ENCODE data around the gene IQCN. TPM values are rescaled to one million over a fixed set of nuclear protein-coding genes. Genes with fewer than 3 reads are reported as not detected.

Gene IQCN
- total and polyA plus RNA-seq, 12 donors = 0.17 to 7.8 (median 0.96) TPM

DNA sequence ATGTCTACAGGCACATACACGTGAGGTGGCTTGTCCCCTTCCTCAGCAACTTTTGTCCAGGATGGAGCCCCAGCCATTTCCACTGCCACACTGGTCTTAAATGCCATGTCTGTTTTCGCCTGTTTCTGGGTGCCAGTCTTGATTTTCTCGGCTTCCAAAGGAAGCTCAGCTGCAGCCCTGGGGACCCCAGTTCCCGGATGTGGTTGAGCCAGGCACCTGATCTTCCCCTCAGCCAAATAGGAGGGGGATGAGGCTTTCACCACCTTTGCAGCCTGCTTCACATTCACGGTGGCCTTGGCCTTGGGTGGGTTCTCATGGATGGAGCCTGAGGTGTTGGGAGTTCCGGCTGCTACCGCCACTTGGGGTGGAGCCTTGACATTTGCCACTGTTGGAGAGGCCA, 8.7 kb downstream of the IQCN start:
- no peak for ATAC-seq

DNA sequence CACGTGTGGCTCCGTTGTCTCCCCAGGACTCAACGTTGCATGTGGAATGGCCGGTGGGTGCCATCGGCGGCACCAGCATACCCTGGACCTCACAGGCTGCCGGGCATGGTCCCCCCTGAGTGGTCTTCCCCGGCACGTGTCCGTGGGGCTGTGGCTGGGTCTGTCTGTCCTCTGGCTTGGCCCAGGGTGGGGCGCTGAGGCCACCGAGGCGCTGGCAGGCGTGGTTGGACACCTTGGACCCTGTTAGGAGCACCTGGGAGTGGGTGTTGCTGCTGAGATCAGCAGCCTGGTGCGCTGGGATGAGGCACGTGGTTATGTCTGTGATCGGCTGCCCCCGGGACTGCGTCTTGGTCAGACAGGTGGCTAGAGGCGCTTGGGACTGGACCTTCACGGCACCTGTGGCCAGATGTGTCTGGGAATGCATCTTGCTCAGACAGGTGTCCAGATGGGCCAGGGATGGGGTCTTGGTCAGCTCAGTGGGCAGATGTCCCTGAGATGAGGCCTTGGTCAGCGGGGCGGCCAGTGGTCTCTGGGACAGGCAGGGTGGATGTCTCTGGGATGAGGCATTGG, 9.2 kb downstream of the IQCN start:
- TF ChIP-seq, protein P1, sequence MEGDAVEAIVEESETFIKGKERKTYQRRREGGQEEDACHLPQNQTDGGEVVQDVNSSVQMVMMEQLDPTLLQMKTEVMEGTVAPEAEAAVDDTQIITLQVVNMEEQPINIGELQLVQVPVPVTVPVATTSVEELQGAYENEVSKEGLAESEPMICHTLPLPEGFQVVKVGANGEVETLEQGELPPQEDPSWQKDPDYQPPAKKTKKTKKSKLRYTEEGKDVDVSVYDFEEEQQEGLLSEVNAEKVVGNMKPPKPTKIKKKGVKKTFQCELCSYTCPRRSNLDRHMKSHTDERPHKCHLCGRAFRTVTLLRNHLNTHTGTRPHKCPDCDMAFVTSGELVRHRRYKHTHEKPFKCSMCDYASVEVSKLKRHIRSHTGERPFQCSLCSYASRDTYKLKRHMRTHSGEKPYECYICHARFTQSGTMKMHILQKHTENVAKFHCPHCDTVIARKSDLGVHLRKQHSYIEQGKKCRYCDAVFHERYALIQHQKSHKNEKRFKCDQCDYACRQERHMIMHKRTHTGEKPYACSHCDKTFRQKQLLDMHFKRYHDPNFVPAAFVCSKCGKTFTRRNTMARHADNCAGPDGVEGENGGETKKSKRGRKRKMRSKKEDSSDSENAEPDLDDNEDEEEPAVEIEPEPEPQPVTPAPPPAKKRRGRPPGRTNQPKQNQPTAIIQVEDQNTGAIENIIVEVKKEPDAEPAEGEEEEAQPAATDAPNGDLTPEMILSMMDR (IDR thresholded peaks at IDR 0.05) = no peak
- ATAC-seq (peak in 1 of 8 donors; percentile 14), DNase-seq (no peak)
- Histone ChIP-seq H3K4me3 (no peak overlapping the region), H3K36me3 (peaks cover 0 to 66% (median 15%) of the 10 kb centered on the region in 9 donors), H3K27ac (no peak overlapping the region), H3K9me3 (no peaks in the 10 kb centered on the region), H3K4me1 (no peaks in the 10 kb centered on the region), H3K27me3 (no peaks in the 10 kb centered on the region)
- intact Hi-C loops (cut with DNase I) = loop anchor here in 1 of 10 donors (10.0 kb wide), 1 partner anchor 130 kb away; the partner anchor contains the start of gene LRRC25
- 95 to 96% methylated on average over 23 of the region's 23 CpGs for WGBS, 2 donors

More for the DNA sequence above, 8.7 kb downstream of the IQCN start:
- Histone ChIP-seq H3K27ac (no peak overlapping the region), H3K36me3 (peaks cover 0 to 66% (median 15%) of the 10 kb centered on the region in 9 donors), H3K4me3 (no peak overlapping the region), H3K4me1 (no peaks in the 10 kb centered on the region), H3K27me3 (no peaks in the 10 kb centered on the region), H3K9me3 (no peaks in the 10 kb centered on the region)
- intact Hi-C loops (cut with DNase I) = loop anchor here in 1 of 10 donors (10.0 kb wide), 1 partner anchor 129 kb away; the partner anchor contains the start of gene LRRC25
- 95 to 96% methylated on average over 7 of the region's 7 CpGs for WGBS, 2 donors
- TF ChIP-seq, protein P1 (IDR thresholded peaks at IDR 0.05) = no peak
- no peak for DNase-seq

DNA sequence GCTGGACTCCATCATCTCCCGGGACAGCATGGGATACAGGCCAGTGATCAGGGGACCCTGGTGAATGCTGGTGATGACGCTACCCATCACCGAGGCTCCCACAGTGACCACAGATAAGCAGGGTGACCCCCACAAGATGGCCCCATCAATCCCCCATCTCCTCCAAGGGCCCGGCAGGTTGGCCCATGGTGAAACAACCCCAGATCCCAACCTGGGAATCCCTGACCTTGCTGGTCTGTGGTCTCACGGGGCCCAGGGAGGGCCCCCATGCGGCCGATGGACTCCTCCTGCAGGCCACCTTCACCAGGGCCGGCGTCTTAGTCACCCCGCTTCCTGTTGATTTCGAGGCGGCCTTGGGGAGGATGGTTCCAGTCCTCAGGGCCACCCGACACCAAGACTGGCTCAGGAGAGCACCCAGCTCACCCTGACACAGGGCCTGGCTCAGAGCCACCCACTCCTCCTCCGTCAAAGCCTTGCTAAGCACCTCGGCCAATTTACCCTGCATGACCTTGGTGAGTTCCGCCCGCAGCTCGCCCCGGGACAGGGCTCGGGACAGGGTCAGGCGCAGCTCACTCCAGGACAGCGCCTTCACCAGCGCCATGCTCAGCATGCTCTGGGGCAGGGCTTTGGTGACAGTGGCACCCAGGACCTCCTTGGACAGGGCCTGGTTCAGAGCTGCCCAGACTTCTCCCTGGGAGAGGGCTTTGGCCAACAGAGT, 10.0 kb downstream of the IQCN start:
- Histone ChIP-seq H3K27ac (no peak overlapping the region), H3K36me3 (peaks cover 0 to 64% (median 15%) of the 10 kb centered on the region in 9 donors), H3K9me3 (no peaks in the 10 kb centered on the region), H3K27me3 (no peaks in the 10 kb centered on the region), H3K4me3 (no peak overlapping the region), H3K4me1 (no peaks in the 10 kb centered on the region)
- 88 to 89% methylated on average over 23 of the region's 23 CpGs for WGBS, 2 donors
- TF ChIP-seq, protein P1 (IDR thresholded peaks at IDR 0.05) = no peak
- DNase-seq = no peak
- intact Hi-C loops (cut with DNase I) = loop anchor here in 1 of 10 donors (10.0 kb wide), 1 partner anchor 131 kb away; the partner anchor contains the start of gene LRRC25
- peak in 5 of 8 donors; percentile 3 to 37 (median 12) for ATAC-seq

DNA sequence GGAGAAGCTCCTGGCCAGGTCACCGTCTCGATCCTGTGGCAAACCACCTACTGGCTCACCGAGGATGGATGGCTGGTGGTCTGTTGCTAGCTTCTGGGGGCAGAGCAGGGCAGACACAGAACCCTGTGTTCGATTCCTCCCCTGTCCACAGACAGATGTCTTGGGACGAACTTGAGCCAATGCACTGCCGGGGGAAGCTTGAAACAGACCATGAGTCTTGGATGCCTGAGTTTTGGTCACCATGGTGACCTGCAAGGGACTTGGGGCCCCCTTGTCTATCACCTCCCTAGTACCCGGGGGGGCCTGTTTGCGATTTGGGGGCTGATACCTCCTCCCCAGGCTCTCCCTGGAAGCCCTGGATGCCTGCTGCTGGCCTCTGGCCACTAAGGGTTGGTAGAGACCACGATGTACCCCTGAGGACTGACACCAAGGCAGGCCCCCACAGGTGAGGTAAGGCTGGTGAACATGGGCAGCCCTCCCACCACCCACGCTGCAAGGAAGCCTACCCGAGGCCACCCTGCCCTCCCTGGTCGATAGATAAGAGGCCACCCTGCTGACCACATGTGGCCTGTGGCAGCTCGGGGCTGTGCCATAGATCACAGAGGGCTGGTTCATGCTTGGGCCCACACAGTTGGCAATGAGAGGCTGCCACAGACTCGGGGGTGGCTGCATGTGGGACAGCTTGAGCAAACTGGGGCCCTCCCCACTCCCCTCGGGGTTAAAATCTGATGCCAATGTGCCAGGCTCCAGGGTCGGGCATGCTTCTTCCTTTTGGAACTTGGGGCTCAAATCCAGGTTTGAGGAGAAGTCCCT, 10.7 kb downstream of the IQCN start:
- TF ChIP-seq, protein P1 (IDR thresholded peaks at IDR 0.05) = no peak
- ATAC-seq (no peak), DNase-seq (no peak)
- Histone ChIP-seq H3K27me3 (no peaks in the 10 kb centered on the region), H3K4me1 (no peaks in the 10 kb centered on the region), H3K27ac (no peak overlapping the region), H3K4me3 (no peak overlapping the region), H3K36me3 (peaks cover 0 to 57% (median 15%) of the 10 kb centered on the region in 9 donors), H3K9me3 (no peaks in the 10 kb centered on the region)
- intact Hi-C loops (cut with DNase I) = loop anchor here in 1 of 10 donors (10.0 kb wide), 1 partner anchor 131 kb away; the partner anchor contains the start of gene LRRC25
- WGBS, 2 donors = 87 to 90% methylated on average over 16 of the region's 16 CpGs
